ENCODE data around the gene CD7. TPM values are rescaled to one million over a fixed set of nuclear protein-coding genes. Genes with fewer than 3 reads are reported as not detected.
A peak's percentile ranks its signal among the peaks of the same experiment; 100 is the strongest.

The CD7 gene
- total and polyA plus RNA-seq, 9 of the 15 experiments (the other 6 are each of a cell fraction or from before 2014, with no cell fraction given) = 0.21 to 0.35 TPM; not detected in 7

DNA sequence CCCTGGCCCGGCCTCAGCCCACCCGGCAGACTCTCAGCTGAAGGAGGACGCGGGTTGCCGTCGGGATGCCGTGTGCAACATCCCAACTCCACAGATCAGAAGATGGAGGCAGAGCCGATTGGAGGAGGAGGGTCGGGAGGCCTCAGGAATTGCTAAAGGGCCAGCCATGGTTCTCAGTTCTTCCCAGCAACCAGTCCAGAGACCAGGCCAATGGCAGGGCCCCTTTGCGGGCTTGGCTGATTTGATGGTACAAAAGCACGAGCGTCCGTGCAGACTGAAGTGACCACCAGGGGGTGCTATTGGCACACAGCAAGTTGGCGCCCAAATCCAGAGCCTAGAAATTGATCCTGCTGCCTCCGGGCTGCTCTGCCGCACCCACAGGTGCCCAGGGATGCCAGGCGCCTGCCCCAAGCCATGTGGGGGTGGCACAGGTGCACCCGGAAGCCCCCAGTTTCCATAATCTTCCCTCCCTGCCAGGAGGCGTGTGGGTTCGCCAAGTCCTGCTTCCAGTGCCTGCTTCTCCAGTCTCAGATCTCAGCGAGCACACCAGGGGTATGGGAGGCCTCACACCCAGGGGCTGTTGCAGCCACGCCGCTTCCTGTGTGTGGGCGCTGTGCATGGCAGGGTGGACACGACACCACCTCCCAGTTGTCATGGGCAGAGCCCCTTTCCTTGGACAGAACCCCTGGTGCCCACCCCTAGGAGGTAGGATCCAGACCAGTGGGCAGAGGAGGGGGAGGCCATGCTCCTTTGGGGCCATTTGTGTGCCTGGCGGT, 34.5 kb upstream of the CD7 start (continued):
- no peak for TF ChIP-seq TOE1 (IDR thresholded peaks at IDR 0.05; ENCODE audit: borderline replicate concordance)
- no peak for TF ChIP-seq TOE1 (CRISPR knock-in tag; IDR thresholded peaks at IDR 0.05; ENCODE audit: borderline replicate concordance, low read depth)
- TF ChIP-seq CXXC5 (CRISPR knock-in tag; IDR thresholded peaks at IDR 0.05) = 0 out of 2 replicates have a peak, but pooled peaks have one; percentile 25
- TF ChIP-seq, protein P1, sequence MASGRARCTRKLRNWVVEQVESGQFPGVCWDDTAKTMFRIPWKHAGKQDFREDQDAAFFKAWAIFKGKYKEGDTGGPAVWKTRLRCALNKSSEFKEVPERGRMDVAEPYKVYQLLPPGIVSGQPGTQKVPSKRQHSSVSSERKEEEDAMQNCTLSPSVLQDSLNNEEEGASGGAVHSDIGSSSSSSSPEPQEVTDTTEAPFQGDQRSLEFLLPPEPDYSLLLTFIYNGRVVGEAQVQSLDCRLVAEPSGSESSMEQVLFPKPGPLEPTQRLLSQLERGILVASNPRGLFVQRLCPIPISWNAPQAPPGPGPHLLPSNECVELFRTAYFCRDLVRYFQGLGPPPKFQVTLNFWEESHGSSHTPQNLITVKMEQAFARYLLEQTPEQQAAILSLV (tag; IDR thresholded peaks at IDR 0.05) = no peak
- no peak for TF ChIP-seq GATA2 (CRISPR knock-in tag; IDR thresholded peaks at IDR 0.05)
- TF ChIP-seq ETS2 (tag; IDR thresholded peaks at IDR 0.05; ENCODE audit: borderline replicate concordance, poor library complexity, severe bottlenecking) = no peak
- no peak for TF ChIP-seq ZNF696 (CRISPR knock-in tag; conservative IDR thresholded peaks at IDR 0.05)
- TF ChIP-seq ZNF263 (CRISPR knock-in tag; IDR thresholded peaks at IDR 0.05; ENCODE audit: borderline replicate concordance) = no peak
- TF ChIP-seq ZNF707 (CRISPR knock-in tag; conservative IDR thresholded peaks at IDR 0.05) = no peak
- TF ChIP-seq, protein P2, sequence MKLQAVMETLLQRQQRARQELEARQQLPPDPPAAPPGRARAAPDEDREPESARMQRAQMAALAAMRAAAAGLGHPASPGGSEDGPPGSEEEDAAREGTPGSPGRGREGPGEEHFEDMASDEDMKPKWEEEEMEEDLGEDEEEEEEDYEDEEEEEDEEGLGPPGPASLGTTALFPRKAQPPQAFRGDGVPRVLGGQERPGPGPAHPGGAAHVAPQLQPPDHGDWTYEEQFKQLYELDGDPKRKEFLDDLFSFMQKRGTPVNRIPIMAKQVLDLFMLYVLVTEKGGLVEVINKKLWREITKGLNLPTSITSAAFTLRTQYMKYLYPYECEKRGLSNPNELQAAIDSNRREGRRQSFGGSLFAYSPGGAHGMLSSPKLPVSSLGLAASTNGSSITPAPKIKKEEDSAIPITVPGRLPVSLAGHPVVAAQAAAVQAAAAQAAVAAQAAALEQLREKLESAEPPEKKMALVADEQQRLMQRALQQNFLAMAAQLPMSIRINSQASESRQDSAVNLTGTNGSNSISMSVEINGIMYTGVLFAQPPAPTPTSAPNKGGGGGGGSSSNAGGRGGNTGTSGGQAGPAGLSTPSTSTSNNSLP (IDR thresholded peaks at IDR 0.05; ENCODE audit: borderline replicate concordance, low read depth, low read length) = no peak
- no peak for TF ChIP-seq TCF3 (CRISPR knock-in tag; IDR thresholded peaks at IDR 0.05)
- TF ChIP-seq, protein P3, sequence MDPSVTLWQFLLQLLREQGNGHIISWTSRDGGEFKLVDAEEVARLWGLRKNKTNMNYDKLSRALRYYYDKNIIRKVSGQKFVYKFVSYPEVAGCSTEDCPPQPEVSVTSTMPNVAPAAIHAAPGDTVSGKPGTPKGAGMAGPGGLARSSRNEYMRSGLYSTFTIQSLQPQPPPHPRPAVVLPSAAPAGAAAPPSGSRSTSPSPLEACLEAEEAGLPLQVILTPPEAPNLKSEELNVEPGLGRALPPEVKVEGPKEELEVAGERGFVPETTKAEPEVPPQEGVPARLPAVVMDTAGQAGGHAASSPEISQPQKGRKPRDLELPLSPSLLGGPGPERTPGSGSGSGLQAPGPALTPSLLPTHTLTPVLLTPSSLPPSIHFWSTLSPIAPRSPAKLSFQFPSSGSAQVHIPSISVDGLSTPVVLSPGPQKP (CRISPR knock-in tag; IDR thresholded peaks at IDR 0.05) = no peak
- no peak for TF ChIP-seq JUNB (CRISPR knock-in tag; conservative IDR thresholded peaks at IDR 0.05)
- no peak for TF ChIP-seq MTA3 (IDR thresholded peaks at IDR 0.05; ENCODE audit: borderline replicate concordance)
- no peak for TF ChIP-seq KDM1A (IDR thresholded peaks at IDR 0.05)
- TF ChIP-seq ATF7 (IDR thresholded peaks at IDR 0.05) = peak; percentile 18; the same call in 1 of the 2 replicates
- no peak for TF ChIP-seq NR3C1 (CRISPR knock-in tag; IDR thresholded peaks at IDR 0.05)
- TF ChIP-seq TCF7L2 (IDR thresholded peaks at IDR 0.05; ENCODE audit: low read depth, low read length) = no peak
- TF ChIP-seq, protein P4, sequence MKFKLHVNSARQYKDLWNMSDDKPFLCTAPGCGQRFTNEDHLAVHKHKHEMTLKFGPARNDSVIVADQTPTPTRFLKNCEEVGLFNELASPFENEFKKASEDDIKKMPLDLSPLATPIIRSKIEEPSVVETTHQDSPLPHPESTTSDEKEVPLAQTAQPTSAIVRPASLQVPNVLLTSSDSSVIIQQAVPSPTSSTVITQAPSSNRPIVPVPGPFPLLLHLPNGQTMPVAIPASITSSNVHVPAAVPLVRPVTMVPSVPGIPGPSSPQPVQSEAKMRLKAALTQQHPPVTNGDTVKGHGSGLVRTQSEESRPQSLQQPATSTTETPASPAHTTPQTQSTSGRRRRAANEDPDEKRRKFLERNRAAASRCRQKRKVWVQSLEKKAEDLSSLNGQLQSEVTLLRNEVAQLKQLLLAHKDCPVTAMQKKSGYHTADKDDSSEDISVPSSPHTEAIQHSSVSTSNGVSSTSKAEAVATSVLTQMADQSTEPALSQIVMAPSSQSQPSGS (CRISPR knock-in tag; IDR thresholded peaks at IDR 0.05) = no peak
- TF ChIP-seq HNRNPK (IDR thresholded peaks at IDR 0.05; ENCODE audit: low read depth, low read length, poor library complexity, severe bottlenecking) = no peak
- TF ChIP-seq ZNF124 (CRISPR knock-in tag; IDR thresholded peaks at IDR 0.05) = no peak
- no peak for TF ChIP-seq GTF2E2 (tag; IDR thresholded peaks at IDR 0.05)

Measured in K562 (cell line).